Mucosa of rectum (tissue), 2 donors: ENCODE data around the gene TRIM72.

Experiments
- H3K27ac ChIP-seq, 2 donors: one replicate each; pipeline ENCODE4 v1.7.0; 2013; ENCODE audit warnings: inconsistent platforms in 2 of 2, low read depth in 2 of 2, low read length in 2 of 2
- H3K27me3 ChIP-seq, 2 donors: one replicate each; pipeline ENCODE4 v1.7.0; 2013; ENCODE audit warnings: low read length in 2 of 2; ENCODE audit not compliant: control insufficient read depth in 2 of 2, insufficient read depth in 2 of 2
- H3K36me3 ChIP-seq, 2 donors: one replicate each; pipeline ENCODE4 v1.7.0; 2013; ENCODE audit warnings: low read length in 2 of 2; ENCODE audit not compliant: control insufficient read depth in 2 of 2, insufficient read depth in 2 of 2
- H3K4me1 ChIP-seq, 2 donors: one replicate each; pipeline ENCODE4 v1.7.0; 2013; ENCODE audit warnings: low read length in 2 of 2, mild to moderate bottlenecking in 1 of 2; ENCODE audit not compliant: control insufficient read depth in 2 of 2, insufficient read depth in 2 of 2
- H3K4me3 ChIP-seq, 2 donors: one replicate each; pipeline ENCODE4 v1.7.0; 2013; ENCODE audit warnings: low read length in 2 of 2
- H3K9ac ChIP-seq, 2 donors: one replicate each; pipeline ENCODE4 v1.7.0; 2013; ENCODE audit warnings: low read length in 2 of 2, low read depth in 1 of 2, mild to moderate bottlenecking in 1 of 2
- H3K9me3 ChIP-seq, 2 donors: one replicate each; pipeline ENCODE4 v1.7.0; 2013; ENCODE audit warnings: low read length in 2 of 2; ENCODE audit not compliant: control insufficient read depth in 2 of 2
- donor health status: healthy.
- donor health status: Normal muscosa, but diverticular disease.

TRIM72 gene

GRCh38 chr16:31183432-31184428 is 30.2 kb upstream of the TRIM72 start:
- no peak overlapping the region for H3K9ac ChIP-seq
- no peaks in the 10 kb centered on the region for H3K27me3 ChIP-seq
- peaks cover 22 to 23% of the 10 kb centered on the region in 2 donors for H3K4me1 ChIP-seq
- H3K27ac ChIP-seq: no peak overlapping the region
- no peak overlapping the region for H3K4me3 ChIP-seq
- H3K9me3 ChIP-seq: no peaks in the 10 kb centered on the region
- H3K36me3 ChIP-seq: peaks cover 58 to 62% of the 10 kb centered on the region in 2 donors

- no peak overlapping the region for H3K4me3 ChIP-seq
- no peaks in the 10 kb centered on the region for H3K27me3 ChIP-seq
- H3K4me1 ChIP-seq: peaks cover 16 to 17% of the 10 kb centered on the region in 2 donors
- peaks cover 69 to 72% of the 10 kb centered on the region in 2 donors for H3K36me3 ChIP-seq
- H3K27ac ChIP-seq: no peak overlapping the region
- H3K9ac ChIP-seq: no peak overlapping the region
- no peaks in the 10 kb centered on the region for H3K9me3 ChIP-seq
These were observed 29.0 kb upstream of the TRIM72 start for GRCh38 chr16:31184888-31185287.

- no peak overlapping the region for H3K4me3 ChIP-seq
- no peaks in the 10 kb centered on the region for H3K9me3 ChIP-seq
- H3K27ac ChIP-seq: no peak overlapping the region
- no peak overlapping the region for H3K9ac ChIP-seq
- peaks cover 74 to 76% of the 10 kb centered on the region in 2 donors for H3K36me3 ChIP-seq
- no peaks in the 10 kb centered on the region for H3K27me3 ChIP-seq
- H3K4me1 ChIP-seq: peaks cover 16 to 17% of the 10 kb centered on the region in 2 donors
These were observed 28.6 kb upstream of the TRIM72 start for GRCh38 chr16:31185339-31185738.

- no peaks in the 10 kb centered on the region for H3K9me3 ChIP-seq
- no peaks in the 10 kb centered on the region for H3K27me3 ChIP-seq
- H3K36me3 ChIP-seq: peaks cover 82 to 85% of the 10 kb centered on the region in 2 donors
- peaks cover 15 to 16% of the 10 kb centered on the region in 2 donors for H3K4me1 ChIP-seq
- no peak overlapping the region for H3K27ac ChIP-seq
- H3K4me3 ChIP-seq: no peak overlapping the region
- H3K9ac ChIP-seq: no peak overlapping the region
These were observed 27.7 kb upstream of the TRIM72 start for GRCh38 chr16:31186176-31186575.

GRCh38 chr16:31186930-31187807 is 26.8 kb upstream of the TRIM72 start:
- H3K4me3 ChIP-seq: no peak overlapping the region
- H3K27ac ChIP-seq: no peak overlapping the region
- H3K4me1 ChIP-seq: peaks cover 5 to 11% of the 10 kb centered on the region in 2 donors
- no peak overlapping the region for H3K9ac ChIP-seq
- peaks cover 91 to 95% of the 10 kb centered on the region in 2 donors for H3K36me3 ChIP-seq
- no peaks in the 10 kb centered on the region for H3K27me3 ChIP-seq
- no peaks in the 10 kb centered on the region for H3K9me3 ChIP-seq

- H3K9ac ChIP-seq: no peak overlapping the region
- peaks cover 91 to 97% of the 10 kb centered on the region in 2 donors for H3K36me3 ChIP-seq
- H3K4me3 ChIP-seq: no peak overlapping the region
- H3K4me1 ChIP-seq: peaks cover 0 to 4% of the 10 kb centered on the region in 2 donors
- no peaks in the 10 kb centered on the region for H3K9me3 ChIP-seq
- no peak overlapping the region for H3K27ac ChIP-seq
- H3K27me3 ChIP-seq: no peaks in the 10 kb centered on the region
These were observed 26.1 kb upstream of the TRIM72 start for GRCh38 chr16:31187808-31188189.

DNA sequence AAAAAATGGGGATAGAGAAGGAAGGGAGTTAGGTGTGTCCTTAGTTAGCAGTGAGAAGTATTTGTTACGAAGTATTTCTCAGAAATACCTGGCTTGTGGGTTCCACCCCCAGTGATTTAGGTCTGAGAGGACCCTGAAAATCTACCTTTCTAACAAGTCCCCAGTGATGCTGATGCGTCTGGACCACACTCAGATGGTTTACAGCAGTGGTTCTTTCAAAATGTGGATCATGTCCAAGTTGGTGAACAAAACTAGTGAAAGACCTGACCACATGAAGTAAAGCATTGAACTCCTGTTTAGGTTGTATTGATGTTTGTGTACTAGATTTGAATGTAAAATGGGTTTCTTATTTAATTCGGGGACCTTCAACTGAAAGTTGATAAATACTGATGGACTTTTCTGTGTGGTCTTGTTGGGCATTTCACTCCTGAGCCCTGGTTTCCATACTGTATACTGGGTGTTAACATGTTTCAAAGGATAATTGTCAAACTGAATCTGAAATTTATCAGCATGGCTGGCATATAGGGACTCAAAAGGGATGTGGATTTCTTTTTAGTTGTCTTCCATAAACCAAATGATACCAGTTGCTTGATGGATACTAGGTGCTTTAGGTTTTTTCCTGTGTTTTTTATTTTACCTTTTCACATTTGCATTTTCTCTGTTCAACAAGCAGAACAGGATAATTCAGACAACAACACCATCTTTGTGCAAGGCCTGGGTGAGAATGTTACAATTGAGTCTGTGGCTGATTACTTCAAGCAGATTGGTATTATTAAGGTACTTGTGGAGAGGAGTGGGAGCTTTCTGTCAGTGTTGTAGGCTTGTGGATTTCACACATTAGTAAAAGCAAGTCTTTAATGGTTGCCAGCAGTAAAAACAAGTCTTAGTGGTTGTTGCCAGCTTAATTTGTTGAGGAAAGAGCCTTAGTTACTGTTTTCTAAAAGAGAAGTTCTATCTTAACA is 25.2 kb upstream of the TRIM72 start:
- no peaks in the 10 kb centered on the region for H3K27me3 ChIP-seq
- H3K36me3 ChIP-seq: peaks cover 94 to 96% of the 10 kb centered on the region in 2 donors
- H3K27ac ChIP-seq: no peak overlapping the region
- peaks cover 0 to 2% of the 10 kb centered on the region in 2 donors for H3K4me1 ChIP-seq
- H3K4me3 ChIP-seq: no peak overlapping the region
- H3K9me3 ChIP-seq: no peaks in the 10 kb centered on the region
- no peak overlapping the region for H3K9ac ChIP-seq

GRCh38 chr16:31189412-31189778 is 24.5 kb upstream of the TRIM72 start:
- H3K27me3 ChIP-seq: no peaks in the 10 kb centered on the region
- peaks cover 94 to 96% of the 10 kb centered on the region in 2 donors for H3K36me3 ChIP-seq
- H3K9me3 ChIP-seq: no peaks in the 10 kb centered on the region
- no peak overlapping the region for H3K27ac ChIP-seq
- no peak overlapping the region for H3K9ac ChIP-seq
- H3K4me1 ChIP-seq: peaks cover 0 to 2% of the 10 kb centered on the region in 2 donors
- H3K4me3 ChIP-seq: no peak overlapping the region

DNA sequence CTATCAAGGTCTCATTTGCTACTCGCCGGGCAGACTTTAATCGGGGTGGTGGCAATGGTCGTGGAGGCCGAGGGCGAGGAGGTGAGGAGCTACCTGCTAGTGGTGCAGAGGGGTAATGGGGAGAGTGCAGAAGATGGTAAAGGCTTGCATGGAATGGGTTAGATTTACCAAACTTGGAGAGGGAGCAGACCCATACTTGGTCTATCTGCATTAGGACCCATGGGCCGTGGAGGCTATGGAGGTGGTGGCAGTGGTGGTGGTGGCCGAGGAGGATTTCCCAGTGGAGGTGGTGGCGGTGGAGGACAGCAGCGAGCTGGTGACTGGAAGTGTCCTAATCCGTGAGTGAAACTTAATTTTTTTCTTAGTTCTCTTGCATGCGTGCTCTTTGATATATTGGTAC is 23.9 kb upstream of the TRIM72 start:
- H3K36me3 ChIP-seq: peaks cover 94 to 95% of the 10 kb centered on the region in 2 donors

More for the DNA sequence above, 23.9 kb upstream of the TRIM72 start:
- no peak overlapping the region for H3K9ac ChIP-seq
- peaks cover 0 to 2% of the 10 kb centered on the region in 2 donors for H3K4me1 ChIP-seq
- H3K27me3 ChIP-seq: no peaks in the 10 kb centered on the region
- H3K9me3 ChIP-seq: no peaks in the 10 kb centered on the region
- no peak overlapping the region for H3K27ac ChIP-seq
- no peak overlapping the region for H3K4me3 ChIP-seq
